Measurements from ENCODE around the gene PXYLP1.

DNA sequence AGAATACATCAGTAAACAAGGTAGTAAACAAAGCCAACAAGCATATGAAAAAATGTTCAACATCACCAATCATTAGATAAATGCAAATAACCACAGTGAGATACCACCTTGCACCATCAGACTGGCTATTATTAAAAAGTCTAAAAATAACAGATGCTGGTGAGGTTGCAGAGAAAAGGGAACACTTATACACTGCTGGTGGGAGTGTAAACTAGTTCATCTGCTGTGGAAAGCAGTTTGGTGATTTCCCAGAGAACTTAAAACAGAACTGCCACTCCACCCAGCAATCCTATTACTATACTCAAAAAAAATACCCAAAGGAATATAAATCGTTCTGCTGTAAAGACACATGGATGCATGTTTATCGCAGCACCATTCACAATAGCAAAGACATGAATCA, 106.4 kb downstream of the PXYLP1 start:
- TF ChIP-seq, protein P1, sequence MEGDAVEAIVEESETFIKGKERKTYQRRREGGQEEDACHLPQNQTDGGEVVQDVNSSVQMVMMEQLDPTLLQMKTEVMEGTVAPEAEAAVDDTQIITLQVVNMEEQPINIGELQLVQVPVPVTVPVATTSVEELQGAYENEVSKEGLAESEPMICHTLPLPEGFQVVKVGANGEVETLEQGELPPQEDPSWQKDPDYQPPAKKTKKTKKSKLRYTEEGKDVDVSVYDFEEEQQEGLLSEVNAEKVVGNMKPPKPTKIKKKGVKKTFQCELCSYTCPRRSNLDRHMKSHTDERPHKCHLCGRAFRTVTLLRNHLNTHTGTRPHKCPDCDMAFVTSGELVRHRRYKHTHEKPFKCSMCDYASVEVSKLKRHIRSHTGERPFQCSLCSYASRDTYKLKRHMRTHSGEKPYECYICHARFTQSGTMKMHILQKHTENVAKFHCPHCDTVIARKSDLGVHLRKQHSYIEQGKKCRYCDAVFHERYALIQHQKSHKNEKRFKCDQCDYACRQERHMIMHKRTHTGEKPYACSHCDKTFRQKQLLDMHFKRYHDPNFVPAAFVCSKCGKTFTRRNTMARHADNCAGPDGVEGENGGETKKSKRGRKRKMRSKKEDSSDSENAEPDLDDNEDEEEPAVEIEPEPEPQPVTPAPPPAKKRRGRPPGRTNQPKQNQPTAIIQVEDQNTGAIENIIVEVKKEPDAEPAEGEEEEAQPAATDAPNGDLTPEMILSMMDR (IDR thresholded peaks at IDR 0.05) = no peak
- TF ChIP-seq POLR2A (IDR thresholded peaks at IDR 0.05) = no peak

Measured in uterus (tissue), 2 donors.